DND-41 (cell line): ENCODE data around the gene TMEM132D.

Source experiments
- EZH2 ChIP-seq: IDR thresholded peaks from 3 replicates; pipeline ENCODE4 v1.6.1; 2012; ENCODE audit warnings: borderline replicate concordance, low read depth, mild to moderate bottlenecking, moderate library complexity, low read length, inconsistent platforms; ENCODE audit not compliant: severe bottlenecking
- TF ChIP-seq, protein P1 (sequence below): IDR thresholded peaks from 2 replicates; pipeline ENCODE4 v1.5.1; 2012; ENCODE audit warnings: borderline replicate concordance, low read length, moderate library complexity, mild to moderate bottlenecking; ENCODE audit not compliant: poor library complexity, severe bottlenecking; ENCODE audit errors: extremely low read depth

DNA sequence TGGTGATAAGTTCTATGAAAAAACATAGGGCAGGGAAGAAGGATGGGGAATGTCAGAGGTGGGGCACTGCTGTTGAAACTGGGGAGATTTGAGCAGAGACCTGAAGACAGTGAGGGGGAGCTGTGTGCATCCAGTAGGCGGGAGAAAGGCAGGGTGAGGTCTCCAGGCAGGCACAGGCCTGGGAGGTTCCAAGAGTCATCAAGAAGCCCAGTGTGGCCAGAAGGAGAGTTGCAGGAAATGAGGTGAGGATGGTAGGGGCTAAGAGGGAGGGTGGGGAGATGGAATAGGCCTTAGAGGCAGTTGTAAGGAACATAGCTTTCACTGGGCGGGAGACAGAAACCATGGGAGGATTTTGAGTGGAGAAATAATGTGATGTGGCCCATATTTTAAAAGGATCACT, 708.7 kb downstream of the TMEM132D start:
- TF ChIP-seq, protein P1, sequence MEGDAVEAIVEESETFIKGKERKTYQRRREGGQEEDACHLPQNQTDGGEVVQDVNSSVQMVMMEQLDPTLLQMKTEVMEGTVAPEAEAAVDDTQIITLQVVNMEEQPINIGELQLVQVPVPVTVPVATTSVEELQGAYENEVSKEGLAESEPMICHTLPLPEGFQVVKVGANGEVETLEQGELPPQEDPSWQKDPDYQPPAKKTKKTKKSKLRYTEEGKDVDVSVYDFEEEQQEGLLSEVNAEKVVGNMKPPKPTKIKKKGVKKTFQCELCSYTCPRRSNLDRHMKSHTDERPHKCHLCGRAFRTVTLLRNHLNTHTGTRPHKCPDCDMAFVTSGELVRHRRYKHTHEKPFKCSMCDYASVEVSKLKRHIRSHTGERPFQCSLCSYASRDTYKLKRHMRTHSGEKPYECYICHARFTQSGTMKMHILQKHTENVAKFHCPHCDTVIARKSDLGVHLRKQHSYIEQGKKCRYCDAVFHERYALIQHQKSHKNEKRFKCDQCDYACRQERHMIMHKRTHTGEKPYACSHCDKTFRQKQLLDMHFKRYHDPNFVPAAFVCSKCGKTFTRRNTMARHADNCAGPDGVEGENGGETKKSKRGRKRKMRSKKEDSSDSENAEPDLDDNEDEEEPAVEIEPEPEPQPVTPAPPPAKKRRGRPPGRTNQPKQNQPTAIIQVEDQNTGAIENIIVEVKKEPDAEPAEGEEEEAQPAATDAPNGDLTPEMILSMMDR: no peak
- TF ChIP-seq EZH2: no peak
